NCI-H187 treated with DMSO at 0.1 percent for 48 hours (cell line): ENCODE data around the gene SPINT4.

Source experiments
- DNase-seq: peaks from one replicate; lab custom pipeline; 2025; lab: John Stamatoyannopoulos, UW

SPINT4 gene

GRCh38 chr20:45765307-45765875, 43.2 kb downstream of the SPINT4 start:
- no peak for DNase-seq

GRCh38 chr20:45765980-45766379, 43.8 kb downstream of the SPINT4 start:
- DNase-seq, result no peak

- no peak for DNase-seq
Measured at GRCh38 chr20:45768479-45768878, 46.3 kb downstream of the SPINT4 start.

GRCh38 chr20:45771182-45771759, 49.1 kb downstream of the SPINT4 start:
- peak; percentile 42 for DNase-seq

- DNase-seq, result no peak
Measured at GRCh38 chr20:45772693-45773092, 50.5 kb downstream of the SPINT4 start.

- DNase-seq, result no peak
Measured at GRCh38 chr20:45774945-45775344, 52.8 kb downstream of the SPINT4 start.

- DNase-seq, result no peak
Measured at GRCh38 chr20:45775411-45775810, 53.3 kb downstream of the SPINT4 start.
